Measurements from ENCODE around the gene FAM149A.

DNA sequence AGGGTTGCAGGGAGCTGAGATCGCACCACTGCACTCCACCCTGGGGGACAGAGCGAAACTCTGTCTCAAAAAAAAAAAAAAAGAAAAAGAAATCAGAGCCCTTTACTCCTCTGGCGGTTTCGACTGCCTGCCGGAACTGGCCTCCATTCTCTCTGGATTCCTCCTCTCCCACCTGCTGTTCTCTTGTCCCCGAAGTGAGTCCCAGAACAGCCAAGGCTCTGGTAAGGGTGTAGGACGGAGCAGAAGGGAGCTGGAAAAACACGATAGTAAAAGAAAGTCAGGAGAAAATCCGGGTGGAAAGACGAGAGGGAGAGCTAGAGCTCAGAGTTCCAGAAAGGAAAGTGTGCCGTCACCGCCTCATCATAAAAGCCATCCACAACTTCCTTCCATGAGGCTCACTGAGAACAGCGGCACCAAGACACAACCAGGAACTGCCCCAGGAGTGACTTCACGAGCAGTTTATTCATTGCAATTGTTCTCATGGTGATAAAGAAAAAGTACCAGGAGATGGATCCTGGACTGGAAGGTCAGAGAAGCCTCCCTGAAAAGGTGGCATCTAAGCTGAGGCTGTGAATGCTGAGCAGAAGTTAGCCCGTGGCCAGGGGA is 23.2 kb upstream of the FAM149A start:
- TF ChIP-seq CTCF (IDR thresholded peaks at IDR 0.05) (no peak), POLR2A (IDR thresholded peaks at IDR 0.05) (no peak), POLR2AphosphoS5 (IDR thresholded peaks at IDR 0.05; ENCODE audit: insufficient read depth in 1 of 2, low read depth in 1 of 2) (no peak)
